ENCODE results near the gene APOD.

The APOD gene

DNA sequence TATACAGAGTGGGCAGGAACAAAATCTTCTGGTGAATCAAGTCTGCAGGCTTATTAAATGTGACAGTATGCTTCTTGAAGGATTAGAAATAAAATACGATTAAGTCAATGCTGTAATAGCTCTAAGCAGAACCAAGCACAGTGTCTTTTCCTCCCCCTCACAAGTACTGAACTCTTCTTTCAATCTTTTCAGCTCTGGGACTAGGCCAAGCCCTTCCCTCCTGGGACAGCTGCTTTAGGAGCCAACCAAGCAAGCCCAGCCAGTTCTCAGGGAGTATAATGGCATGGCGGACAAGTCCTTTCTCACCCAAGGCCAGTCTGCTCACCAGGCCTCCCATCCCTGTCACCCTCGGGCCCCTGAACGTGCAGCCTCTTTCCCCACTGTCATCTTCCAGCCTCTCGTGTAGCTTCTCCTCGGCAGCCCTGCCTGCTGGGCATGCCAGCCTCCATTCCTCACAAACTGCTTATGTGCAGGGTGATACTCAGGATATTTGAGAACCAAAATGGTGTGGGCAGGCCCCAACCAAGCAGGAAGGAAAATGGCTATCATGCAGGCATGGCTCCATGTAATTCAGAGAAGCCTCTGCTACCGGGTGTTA, 32.3 kb downstream of the APOD start:
- DNase-seq, result no peak

DNA sequence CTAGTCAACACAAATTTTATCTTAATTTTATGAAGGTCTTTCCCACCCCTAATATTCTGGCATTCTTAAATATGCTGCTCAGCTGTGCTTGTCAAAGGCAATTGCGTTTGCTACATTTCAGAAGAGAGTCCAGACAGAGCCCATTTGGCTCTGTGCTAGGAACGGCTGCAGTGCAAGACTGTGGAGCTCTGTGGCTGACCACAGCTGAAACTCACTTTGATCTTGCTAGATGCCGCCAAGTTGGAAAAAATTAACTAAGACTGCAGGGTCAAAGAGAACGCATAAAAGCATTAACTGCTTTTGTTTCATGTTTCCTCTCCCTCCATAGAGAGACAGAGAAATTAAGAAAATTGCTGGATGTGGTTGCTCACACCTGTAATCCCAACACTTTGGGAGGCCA, 33.0 kb downstream of the APOD start:
- DNase-seq, result peak in 2 of 5 experiments; percentile 38 to 61

DNA sequence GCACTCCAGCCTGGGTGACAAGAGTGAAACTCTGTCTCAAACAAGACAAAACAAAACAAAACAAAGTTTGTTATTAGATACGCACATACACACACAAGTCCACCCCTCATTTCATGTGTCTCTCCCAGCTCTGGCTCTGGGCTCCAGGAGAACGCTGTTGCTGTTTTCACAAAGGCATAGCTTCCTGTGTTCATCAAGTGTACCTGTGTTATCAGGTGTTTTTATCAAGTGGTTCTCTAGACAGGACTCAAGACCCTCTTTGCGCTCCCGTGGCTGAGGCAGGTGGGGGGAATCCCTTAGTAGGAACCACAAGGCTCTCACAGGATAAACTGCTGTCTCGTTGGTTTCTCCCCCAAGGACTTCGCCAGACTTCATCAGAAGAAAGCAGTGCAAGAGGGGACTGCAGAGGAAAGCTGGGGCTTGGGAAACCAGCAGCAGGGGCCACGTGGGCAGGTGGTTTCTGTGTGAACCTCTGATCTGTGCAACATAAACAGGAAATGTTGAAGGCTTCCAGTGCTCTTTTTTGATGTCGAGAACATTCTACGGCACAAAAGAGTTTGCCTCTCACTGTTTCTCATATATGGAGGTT, 33.7 kb downstream of the APOD start:
- DNase-seq, result peak; percentile 54 to 94 (median 80)

DNA sequence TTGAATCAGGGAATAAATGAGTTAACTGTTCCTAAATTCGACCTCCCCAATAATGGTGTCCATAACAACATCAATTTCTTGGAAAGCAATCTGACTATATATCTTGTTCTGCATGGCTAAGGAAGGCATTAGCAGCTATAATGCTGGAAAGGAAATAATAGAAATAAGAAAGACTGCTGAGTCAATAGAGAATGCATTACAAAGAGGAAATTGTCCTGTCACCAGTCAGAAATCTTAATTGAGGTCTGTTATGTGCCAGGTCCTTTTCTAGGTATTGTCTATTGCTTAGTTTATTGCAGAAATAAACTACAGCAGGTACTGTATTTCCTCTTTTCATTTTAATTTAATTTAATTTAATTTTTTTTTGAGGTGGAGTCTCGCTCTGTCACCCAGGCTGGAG, 34.8 kb downstream of the APOD start:
- no peak for DNase-seq

DNA sequence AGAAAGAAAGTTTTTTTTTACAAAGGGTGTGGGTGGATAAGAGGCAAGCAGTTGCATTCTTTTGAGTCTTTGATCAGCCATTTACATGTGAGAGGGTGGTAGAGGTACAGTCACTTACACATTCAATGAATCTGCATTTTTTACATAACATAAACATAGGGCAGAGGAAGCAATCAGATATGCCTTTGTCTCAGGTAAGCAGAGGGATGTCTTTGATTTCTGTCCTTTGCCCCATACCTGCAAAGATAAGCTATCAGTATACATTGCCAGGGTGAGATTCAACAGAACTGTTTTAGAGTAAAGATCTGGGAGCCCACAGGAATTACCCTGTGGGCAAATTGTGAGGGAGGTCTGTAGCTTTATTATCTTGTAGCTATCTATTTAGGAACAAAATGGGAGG, 35.2 kb downstream of the APOD start:
- DNase-seq, result peak in 1 of 5 experiments; percentile 41

DNA sequence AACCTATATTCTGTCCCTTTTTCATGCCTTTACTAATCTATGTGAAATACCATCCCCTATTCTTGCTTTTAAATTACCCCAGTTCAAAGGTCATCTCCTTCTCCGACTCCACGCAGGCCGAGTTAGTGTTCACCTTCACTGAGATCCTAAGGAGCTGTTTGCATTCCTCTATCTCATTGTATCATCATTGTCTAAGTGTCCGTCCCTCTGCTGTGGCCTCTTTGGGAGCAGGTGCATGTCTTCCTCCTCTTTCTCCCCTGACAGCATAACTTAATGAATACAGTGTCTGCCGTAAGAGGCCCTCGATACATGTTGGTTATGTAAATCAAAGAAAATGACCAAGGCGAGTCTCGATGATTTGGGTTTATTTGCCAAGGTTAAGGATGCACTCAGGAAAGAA, 35.7 kb downstream of the APOD start:
- no peak for DNase-seq

DNA sequence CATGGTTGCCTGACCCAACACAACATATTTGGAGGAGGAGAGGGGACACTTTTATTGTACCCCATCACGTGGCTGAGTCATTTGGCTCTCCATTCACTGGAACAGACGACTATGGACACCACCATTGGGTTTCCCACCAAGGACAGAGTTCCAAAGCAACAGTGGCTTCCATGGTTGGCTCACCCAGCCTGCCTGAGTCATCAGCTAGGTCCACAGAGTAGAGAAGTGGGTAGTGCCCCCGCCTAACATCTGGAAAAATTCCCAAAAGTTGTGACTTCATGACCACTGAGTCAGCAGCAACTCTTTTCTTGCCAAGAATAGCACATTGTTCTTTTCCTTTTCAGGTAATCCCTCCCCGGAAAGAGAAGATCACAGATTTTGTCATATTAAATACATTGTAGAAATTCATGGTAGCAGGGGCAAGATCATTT, 37.6 kb downstream of the APOD start:
- no peak for DNase-seq

DNA sequence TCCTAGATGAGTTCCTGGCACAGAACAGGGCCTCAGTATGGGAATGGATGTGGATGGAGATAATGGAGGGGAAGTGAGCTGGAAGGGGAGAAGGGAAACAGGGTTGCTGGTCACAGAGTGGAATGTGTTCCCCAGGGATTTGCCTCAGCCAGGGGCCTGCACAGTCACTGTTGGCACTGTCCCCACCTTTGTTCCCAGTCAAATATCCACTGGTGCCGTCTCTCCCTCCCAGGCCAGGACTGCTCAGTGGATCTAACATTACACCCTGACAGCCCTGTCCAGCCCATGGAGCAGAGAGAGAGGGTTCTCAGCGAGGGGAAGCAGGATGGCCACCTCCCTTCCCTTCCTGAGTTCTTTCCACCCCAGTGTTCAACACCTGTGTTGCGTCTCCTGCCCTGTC, 39.1 kb downstream of the APOD start:
- no peak for DNase-seq

DNA sequence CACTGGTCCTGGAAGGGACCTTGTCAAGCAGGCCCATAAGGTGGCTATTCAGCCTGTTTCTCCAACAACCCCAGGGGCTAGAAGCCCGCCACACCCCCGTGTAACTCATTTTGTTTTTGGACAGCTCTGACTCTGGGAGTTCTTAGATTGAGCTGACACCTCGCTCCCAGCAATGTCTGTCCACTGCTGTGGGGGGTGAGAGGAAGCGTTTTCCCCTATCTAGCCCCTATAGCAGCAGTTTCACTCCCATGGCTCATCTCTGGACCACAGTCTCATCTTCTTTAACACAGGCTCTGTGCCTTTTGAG, 39.6 kb downstream of the APOD start:
- no peak for DNase-seq

DNA sequence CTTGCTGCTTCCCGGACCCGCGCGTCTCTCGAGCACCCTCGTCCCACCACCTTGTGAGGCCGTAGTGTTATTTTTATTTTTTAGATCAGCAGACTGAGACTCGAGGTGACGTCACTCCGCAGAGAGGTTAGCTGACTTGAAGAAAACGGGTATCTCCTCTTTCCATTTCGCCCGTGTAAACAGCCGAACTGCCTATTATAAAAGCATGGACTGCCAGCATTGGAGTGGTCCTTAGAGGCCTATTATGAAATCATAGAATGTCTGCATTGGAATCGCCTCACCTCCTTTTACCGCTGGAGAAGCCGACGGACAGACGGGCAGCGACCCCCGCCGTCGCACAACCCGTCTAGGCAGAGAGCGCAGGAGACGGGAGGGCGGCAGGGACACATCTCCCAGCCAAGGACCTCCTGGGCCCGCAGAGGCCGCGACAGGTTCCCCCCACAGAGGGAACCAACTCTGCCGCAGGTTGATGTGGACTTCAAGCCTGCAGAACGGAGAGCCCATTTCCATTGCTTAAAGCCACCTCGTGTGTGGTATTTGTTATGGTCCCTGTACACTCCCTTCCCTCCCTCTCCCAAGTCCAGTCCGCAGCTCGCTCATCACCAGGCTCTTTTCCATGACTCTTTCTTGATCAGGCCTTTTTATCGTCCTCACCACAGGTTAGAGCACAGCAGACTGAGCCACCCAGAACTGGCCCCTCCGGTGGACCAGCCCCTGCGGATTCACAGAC, 40.1 kb downstream of the APOD start:
- no peak for DNase-seq

DNA sequence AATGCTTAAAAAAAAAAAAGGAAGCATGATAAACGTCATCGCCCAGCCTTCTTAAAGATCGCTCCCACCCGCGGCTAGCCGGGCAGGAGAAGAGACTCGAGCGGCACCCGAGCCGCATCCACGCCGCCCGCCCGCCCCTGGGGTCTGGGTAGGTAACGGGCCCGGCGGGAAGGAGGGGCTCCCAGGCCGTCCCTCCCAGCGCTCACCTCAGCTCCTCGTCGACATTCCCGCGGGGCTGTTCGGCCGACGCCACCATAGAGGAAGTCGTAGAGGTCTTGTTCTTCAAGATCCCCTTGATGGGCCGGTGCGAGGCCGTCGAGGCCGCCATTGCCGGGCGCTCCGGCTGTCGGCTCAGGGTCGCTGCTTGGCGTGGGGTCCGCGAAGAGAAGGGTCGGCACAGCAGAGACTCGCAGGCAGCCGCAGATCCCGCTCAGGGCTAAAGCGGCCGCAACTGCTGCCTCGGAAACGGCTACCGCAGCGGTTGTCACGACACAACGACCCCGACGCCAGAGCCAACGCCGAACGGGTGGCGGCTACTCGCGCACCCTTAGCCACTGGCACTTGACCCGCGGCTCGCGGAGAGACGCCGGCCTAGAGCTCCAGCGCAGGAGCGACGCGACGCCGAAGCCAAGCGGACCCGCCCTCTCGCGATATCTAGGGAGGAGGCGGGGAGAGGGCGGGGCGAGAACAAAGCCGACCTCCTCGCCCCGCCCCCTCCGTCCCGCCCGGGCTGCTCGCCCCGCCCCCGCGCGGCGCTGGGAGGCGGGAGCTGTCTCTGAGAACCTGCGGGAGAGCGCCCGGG, 40.8 kb downstream of the APOD start, which contains the start of gene PPP1R2:
Gene PPP1R2 (minus strand): TSS at position 628 of the 802 bp plus-strand sequence. CDS start 300 bp downstream, at position 328.
- DNase-seq, result peak; percentile 82 to 94 (median 89)

DNA sequence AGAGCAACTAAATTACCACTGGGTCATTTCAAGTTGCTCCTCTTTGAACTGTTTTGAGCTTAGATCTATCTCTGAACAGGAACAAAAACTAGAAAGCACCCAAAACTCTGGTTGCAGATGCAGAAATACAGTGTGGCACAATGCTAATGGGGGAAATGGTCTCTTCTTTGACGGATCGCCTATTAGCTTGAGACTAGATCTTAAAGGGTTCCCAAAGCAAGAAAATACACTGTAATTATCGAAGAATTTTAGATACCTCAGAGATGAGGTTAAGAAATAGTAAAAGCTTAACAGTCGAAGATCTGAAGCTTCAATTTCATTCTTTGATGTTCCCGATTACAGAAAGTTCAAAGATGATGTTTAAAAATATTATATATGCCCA, 41.4 kb downstream of the APOD start:
- no peak for DNase-seq

DNA sequence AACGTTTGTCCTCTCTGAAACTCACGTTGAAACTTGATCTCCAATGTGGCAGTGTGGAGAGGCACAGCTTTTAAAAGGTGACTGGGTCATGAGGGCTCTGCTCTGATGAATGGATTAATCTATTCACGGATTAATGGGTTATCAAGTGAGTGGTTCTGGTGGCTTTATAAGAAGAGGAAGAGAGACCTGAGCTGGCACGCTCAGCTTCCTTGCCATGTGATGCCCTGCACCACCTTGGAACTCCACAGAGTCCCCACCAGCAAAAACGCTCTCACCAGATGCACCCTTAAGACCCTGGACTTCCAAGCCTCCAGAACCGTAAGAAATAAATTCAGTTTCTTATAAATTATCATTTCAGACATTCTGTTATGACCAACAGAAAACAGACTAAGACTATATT, 43.2 kb downstream of the APOD start:
- DNase-seq, result peak in 1 of 5 experiments; percentile 46

DNA sequence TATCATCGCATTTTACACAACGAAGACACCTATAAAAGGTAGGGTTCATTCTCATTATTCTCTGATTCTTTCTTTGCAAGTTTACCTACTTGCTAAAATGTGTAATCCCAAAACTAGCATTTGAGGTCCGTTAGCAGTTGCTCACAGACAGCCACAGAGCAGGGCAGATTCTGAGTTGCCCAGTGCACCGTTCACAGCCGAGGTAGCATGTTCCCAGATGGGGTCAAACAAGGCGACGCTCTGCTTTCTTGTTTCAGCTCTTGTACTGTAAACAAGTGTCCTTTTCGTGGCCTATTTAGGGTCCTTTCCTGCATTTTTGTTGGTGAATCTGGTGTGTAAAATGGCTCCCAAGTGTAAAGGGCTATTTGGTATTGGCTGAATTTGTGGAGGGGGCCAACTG, 43.7 kb downstream of the APOD start:
- peak in 1 of 5 experiments; percentile 67 for DNase-seq

DNA sequence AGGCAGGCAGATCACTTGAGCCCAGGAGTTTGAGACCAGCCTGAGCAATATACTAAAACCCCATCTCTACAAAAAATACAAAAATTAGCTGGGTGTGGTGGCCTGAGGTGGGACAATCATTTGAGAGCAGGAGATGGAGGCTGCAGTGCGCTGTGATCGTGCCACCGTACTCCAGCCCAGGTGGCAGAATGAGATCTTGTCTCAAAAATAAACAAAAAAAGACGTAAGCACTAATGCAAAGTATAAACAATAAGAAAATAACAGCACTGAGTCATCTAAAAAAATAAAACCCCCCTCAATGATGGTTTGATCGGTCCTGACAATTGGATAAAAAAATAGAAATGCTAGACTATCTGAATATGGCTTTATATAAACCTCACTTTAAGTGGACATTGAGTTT, 44.3 kb downstream of the APOD start:
- no peak for DNase-seq

DNA sequence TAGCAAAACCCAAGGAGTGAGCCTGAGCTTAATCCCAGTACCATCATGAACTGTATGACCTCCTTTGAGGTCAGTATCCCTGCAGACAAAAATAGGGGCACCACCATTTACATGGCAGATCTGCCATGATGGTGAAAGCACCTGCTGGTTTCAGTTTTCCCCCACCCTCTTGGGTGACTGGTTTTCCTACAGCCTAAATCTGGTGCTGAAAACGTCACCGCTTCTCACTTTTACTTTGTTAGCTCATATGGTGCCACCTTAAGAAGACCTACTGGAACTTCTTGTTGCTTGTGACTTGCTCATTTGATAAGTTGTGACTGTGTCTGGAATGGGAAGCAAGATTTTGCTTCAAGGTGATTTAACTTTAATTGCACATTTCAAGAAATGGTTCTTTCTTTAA, 45.7 kb downstream of the APOD start:
- peak in 2 of 5 experiments; percentile 30 to 81 for DNase-seq

DNA sequence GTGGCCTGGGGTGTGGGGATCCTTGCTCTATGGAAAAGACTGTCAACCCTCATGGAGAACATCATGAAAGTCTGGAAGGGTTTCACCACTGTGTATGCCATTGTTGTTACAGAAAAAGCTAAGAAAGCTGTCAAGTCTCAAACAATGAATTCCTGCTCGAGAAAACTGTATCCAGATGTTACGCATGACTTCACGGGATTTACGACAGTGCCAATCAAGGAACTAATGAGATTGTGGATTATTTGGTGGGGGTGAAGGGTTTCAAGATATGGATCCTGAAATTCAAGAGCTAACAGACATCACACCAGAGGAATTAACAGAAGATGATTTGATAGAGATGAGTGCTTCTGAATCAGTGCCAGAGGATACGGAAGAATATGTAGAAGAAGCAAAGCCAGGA, 48.4 kb downstream of the APOD start:
- no peak for DNase-seq

DNA sequence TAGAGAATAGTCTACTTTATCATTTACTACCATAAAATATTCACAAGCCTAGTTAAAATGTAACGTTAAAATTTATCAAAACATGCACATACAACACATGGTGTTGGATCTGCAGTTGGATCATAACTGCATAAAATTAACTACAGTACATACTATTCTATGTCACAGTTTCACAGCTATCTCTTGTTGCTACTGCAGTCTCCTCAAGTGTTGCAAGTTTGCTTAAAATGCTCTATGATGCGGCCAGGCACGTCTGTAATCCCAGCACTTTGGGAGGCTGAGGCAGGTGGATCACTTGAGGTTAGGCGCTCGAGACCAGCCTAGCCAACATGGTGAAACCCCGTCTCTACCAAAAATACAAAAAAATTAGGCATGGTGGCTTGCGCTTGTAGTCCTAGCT, 50.9 kb downstream of the APOD start:
- DNase-seq, result no peak

DNA sequence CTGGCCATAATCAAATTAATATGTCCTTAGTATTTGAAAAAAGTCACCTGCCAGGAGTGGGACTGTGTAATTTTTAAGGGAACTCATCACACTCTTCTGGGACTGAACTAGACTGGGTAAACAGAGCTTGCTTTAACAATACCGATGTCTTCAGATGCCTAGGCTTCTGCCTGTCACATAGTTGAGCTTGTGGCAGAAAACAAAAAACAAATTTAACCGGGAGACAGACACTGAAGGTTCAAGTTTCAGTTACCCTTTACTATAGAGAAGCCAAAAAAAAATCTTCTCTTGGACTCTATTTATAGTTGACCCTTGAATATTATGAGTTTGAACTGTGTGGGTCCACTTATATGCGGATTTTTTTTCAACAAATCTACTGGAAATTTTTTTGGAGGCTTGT, 51.4 kb downstream of the APOD start:
- DNase-seq, result no peak

DNA sequence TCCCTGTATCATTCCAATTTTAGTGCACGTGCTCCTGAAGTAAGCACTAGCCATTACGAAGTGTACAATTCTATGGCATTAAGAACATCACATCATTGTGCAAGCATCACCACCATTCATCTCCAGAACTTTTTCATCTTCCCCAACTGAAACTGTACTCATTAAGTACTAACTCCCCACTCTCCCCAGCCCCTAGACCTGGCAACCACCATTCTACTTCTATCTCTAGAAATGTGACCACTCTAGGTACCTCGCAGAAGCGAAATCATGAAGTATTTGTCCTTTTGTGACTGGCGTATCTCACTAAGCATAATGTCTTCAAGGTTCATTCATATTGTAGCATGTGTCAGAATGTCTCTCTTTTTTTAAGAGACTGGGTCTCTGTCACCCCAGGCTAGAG, 52.1 kb downstream of the APOD start:
- no peak for DNase-seq

DNA sequence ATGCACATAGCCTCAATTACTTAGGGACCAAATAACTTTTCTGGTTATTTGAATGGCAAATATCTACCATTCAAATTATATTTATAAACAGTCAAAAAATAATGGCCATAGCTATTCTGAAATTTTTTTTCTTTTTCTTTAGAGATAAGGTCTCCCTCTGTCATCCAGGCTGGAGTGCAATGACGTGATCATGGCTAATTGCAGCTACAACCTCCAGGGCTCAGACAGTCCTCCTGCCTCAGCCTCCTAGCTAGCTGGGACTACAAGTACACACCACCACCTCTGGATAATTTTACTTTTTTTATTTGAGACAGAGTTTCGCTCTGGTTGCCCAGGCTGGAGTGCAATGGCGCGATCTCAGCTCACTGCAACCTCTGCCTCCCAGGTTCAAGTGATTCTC, 57.2 kb downstream of the APOD start:
- no peak for DNase-seq

DNA sequence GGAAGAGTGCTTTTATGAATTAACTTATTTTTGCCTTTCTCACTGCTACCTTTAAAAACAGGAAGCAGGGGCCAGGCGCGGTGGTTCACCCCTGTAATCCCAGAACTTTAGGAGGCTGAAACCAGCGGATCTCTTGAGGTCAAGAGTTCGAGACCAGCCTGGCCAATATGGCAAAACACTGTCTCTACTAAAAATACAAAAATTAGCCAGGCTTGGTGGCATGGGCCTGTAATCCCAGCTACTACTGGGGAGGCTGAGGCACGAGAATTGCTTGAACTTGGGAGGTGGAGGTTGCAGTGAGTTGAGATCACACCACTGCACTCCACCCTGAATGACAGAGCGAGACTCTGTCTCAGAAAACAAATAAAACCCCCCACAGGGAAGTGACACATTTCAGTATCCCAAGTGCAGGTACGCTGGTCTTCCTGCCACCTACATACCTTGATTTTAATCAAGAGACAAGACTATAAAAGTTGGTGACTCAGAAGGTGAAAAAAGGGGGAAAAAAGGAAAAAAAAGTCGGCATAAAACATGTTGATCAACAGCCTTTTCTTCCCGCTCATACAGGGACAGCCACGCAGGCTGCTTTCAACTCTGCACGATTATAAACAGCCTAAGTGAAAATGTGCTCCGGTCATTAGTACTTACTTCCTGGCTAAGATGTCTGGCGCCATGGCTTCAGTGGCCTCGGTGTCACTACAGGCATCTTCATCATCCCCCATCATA, 59.4 kb downstream of the APOD start:
- peak in 2 of 5 experiments; percentile 20 to 68 for DNase-seq
